Measurements from ENCODE around the gene SYT6. TPM values are rescaled to one million over a fixed set of nuclear protein-coding genes. Genes with fewer than 3 reads are reported as not detected.

Gene SYT6
- total RNA-seq, 4 donors from 2014 or later: 0.14 to 0.64 TPM; not detected in 2

DNA sequence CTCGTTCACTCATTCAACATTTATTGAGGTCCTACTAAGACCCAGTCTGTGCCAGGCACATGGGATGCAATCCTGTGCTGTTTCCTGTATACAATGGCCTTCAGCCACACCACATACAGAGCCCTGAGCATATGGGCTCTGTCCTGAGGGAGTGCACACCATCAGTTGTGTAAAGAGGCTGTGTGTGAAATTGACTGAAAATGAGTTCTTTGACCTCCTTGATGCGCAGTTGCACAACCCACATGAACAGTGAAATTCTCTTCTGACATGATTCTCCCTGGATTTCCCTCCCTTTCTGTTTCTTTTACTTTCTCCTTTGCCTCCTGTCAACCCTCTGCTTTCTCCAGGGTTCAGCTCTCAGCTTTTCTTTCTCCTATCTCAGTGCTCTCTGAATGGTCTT, 6.3 kb upstream of the SYT6 start:
- Histone ChIP-seq H3K9me3 (no peaks in the 10 kb centered on the region), H3K4me1 (peaks cover 0 to 1% (median 0%) of the 10 kb centered on the region in 4 donors), H3K27me3 (peaks cover 47% of the 10 kb centered on the region), H3K36me3 (no peaks in the 10 kb centered on the region), H3K27ac (no peak overlapping the region), H3K4me3 (no peak overlapping the region)
- no peak for TF ChIP-seq EP300 (IDR thresholded peaks at IDR 0.05; ENCODE audit: low read depth)
- TF ChIP-seq, protein P1, sequence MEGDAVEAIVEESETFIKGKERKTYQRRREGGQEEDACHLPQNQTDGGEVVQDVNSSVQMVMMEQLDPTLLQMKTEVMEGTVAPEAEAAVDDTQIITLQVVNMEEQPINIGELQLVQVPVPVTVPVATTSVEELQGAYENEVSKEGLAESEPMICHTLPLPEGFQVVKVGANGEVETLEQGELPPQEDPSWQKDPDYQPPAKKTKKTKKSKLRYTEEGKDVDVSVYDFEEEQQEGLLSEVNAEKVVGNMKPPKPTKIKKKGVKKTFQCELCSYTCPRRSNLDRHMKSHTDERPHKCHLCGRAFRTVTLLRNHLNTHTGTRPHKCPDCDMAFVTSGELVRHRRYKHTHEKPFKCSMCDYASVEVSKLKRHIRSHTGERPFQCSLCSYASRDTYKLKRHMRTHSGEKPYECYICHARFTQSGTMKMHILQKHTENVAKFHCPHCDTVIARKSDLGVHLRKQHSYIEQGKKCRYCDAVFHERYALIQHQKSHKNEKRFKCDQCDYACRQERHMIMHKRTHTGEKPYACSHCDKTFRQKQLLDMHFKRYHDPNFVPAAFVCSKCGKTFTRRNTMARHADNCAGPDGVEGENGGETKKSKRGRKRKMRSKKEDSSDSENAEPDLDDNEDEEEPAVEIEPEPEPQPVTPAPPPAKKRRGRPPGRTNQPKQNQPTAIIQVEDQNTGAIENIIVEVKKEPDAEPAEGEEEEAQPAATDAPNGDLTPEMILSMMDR (IDR thresholded peaks at IDR 0.05): no peak
- no peak for TF ChIP-seq POLR2AphosphoS5 (IDR thresholded peaks at IDR 0.05)
- no peak for TF ChIP-seq POLR2A (IDR thresholded peaks at IDR 0.05)
- WGBS, 2 donors (ENCODE audit: low coverage in 1 of 2): 60 to 86% methylated on average over 1 to 2 of the region's 2 CpGs
- intact Hi-C loops (cut with DNase I; ENCODE audit: low total_unique reads): no loop called here
- DNase-seq: no peak
- in situ Hi-C loops (cut with MboI; ENCODE audit: low pct_ligation_motif_present in 1 of 4, low pct_unique_long_range_greater_than_20kb in 1 of 4, low sequenced_read_pairs in 3 of 4): no loop called here

DNA sequence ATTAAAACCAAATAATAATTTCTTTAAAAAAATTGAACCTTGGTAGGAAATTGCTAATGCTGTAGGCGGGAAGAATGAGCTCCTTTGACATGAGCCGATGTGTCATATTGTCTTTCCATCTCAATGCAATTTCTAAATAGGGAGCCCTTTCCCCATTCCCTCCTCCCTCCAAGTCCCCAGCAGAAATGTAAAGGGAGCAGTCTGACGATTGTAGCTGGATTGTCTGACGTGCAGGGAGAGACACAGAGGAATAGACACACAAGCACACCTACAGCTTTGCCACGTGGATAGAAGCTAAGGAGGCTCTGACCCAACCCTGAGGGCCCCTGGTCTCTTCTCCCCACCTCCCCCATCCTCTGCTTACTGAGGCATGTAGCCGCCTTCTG, 3.6 kb upstream of the SYT6 start:
- no peak for DNase-seq
- WGBS, 2 donors (ENCODE audit: low coverage in 1 of 2): 70 to 77% methylated on average over 6 of the region's 6 CpGs
- Histone ChIP-seq H3K27ac (no peak overlapping the region), H3K4me3 (no peak overlapping the region), H3K27me3 (peaks cover 73% of the 10 kb centered on the region), H3K4me1 (peaks cover 14 to 28% (median 18%) of the 10 kb centered on the region in 4 donors), H3K9me3 (no peaks in the 10 kb centered on the region), H3K36me3 (no peaks in the 10 kb centered on the region)
- intact Hi-C loops (cut with DNase I; ENCODE audit: low total_unique reads): no loop called here
- in situ Hi-C loops (cut with MboI; ENCODE audit: low pct_ligation_motif_present in 1 of 4, low pct_unique_long_range_greater_than_20kb in 1 of 4, low sequenced_read_pairs in 3 of 4): no loop called here
- TF ChIP-seq, protein P1 (IDR thresholded peaks at IDR 0.05): no peak
- TF ChIP-seq EP300 (IDR thresholded peaks at IDR 0.05; ENCODE audit: low read depth) (no peak), POLR2A (IDR thresholded peaks at IDR 0.05) (no peak), POLR2AphosphoS5 (IDR thresholded peaks at IDR 0.05) (no peak)

DNA sequence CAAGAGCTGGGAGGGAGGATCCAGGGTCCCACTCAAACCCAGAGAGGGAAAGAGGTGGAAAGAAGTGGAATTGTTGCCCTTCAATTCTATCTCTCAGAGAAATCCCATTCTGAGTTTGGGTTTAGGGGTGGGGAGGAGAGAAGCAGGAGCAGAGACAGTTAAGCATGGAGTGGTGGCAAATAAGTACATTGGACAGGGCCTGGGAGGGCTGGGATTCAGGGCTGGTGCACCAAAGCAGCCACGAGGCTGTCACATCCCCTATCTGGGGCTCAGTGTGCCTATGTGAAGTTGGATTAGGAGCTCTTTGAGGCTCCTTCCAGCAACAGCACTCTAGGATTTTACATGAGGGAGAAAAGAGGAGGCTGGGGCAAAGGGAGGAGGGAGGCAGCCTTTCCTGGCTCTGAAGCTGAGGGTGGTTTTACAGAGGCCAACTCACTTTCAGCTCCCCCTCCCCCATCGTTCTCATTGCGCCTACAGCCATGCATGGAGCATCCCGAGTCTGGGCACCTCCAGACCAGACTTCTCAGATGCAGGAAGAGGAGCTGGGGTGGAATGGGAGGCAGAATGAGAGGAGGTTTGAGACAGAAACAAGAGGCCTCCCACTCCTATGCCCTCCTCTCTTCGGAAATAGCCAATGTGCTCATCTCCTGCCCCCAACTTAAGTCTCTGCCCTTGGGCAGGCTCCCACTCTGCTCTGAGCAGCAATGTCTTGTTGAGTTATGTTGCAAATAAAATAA, 3.0 kb upstream of the SYT6 start:
- Histone ChIP-seq H3K27me3 (peaks cover 76% of the 10 kb centered on the region), H3K4me3 (no peak overlapping the region), H3K9me3 (no peaks in the 10 kb centered on the region), H3K4me1 (peaks cover 15 to 31% (median 21%) of the 10 kb centered on the region in 4 donors), H3K36me3 (no peaks in the 10 kb centered on the region), H3K27ac (no peak overlapping the region)
- intact Hi-C loops (cut with DNase I; ENCODE audit: low total_unique reads): no loop called here
- DNase-seq: no peak
- no peak for TF ChIP-seq POLR2A (IDR thresholded peaks at IDR 0.05)
- no peak for TF ChIP-seq POLR2AphosphoS5 (IDR thresholded peaks at IDR 0.05)
- no peak for TF ChIP-seq EP300 (IDR thresholded peaks at IDR 0.05; ENCODE audit: low read depth)
- TF ChIP-seq, protein P1 (IDR thresholded peaks at IDR 0.05): no peak
- WGBS, 2 donors (ENCODE audit: low coverage in 1 of 2): 40 to 100% methylated on average over 1 to 5 of the region's 5 CpGs
- in situ Hi-C loops (cut with MboI; ENCODE audit: low pct_ligation_motif_present in 1 of 4, low pct_unique_long_range_greater_than_20kb in 1 of 4, low sequenced_read_pairs in 3 of 4): no loop called here

DNA sequence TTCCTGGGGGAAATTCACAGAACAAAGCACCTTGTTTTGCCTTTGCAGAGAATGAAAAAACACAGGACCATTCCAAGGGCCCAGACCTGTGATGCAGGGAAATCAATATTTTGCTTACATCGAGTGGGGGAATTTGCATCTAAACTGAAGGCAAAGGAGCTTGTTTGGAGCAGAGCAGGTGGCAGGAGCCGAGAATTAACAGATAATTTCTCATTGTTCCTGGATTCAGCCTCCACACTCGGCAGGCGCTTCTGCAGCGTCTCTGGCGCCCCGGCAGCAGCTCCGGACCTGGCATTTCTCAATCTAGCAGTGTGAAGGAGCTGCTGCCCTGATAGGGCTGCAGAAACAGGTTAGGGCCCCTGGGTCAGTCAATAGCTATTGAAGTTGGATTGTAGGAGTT, 2.0 kb upstream of the SYT6 start:
- TF ChIP-seq POLR2A (IDR thresholded peaks at IDR 0.05): no peak
- no peak for TF ChIP-seq POLR2AphosphoS5 (IDR thresholded peaks at IDR 0.05)
- H3K4me1 ChIP-seq: peaks cover 15 to 31% (median 21%) of the 10 kb centered on the region in 4 donors
- no peaks in the 10 kb centered on the region for H3K9me3 ChIP-seq
- no peak for DNase-seq
- no peaks in the 10 kb centered on the region for H3K36me3 ChIP-seq
- H3K27ac ChIP-seq: no peak overlapping the region
- WGBS, 2 donors (ENCODE audit: low coverage in 1 of 2): 58% methylated on average over 8 of the region's 8 CpGs; no CpG with 5 or more reads in 1 of the 2 donors
- H3K27me3 ChIP-seq: peaks cover 86% of the 10 kb centered on the region
- H3K4me3 ChIP-seq: no peak overlapping the region
- intact Hi-C loops (cut with DNase I; ENCODE audit: low total_unique reads): no loop called here
- in situ Hi-C loops (cut with MboI; ENCODE audit: low pct_ligation_motif_present in 1 of 4, low pct_unique_long_range_greater_than_20kb in 1 of 4, low sequenced_read_pairs in 3 of 4): no loop called here
